ENCODE measurements around the gene XKR7.

XKR7 gene

DNA sequence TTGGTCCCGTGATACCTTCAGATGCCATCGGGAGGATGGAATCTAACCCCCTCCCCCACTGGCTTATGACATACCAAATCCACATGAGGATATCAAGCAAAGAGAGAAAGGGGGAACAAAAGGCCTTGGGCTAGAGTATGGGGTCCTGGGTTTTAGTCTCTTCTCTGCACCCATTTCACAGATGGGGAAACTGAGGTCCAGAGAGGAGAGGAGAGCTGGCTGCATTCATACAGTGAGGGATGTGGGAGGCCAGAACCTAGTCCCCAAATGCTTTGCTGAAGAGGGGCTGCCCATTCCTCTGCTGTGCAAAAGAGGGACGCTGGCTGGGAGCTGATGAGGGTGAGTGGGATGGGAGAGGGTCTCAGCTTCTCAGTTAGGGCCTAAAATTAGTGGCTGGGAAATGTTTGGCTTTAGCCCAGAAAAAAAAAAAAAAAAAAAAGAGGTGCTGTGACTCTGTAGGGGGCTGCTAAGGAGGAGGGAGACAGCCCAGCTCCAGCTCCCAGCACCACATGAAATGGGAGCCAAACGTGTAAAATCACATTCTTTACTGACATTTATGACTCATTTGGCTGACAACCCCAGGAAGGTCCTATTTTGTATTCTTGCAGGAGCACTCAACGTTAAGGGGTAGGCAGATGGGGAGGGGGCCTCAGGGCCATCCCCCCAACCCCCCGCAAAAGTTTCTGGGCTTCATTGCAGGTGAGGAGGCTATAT is 11.9 kb downstream of the XKR7 start:
- DNase-seq (ENCODE audit: low read depth): no peak

DNA sequence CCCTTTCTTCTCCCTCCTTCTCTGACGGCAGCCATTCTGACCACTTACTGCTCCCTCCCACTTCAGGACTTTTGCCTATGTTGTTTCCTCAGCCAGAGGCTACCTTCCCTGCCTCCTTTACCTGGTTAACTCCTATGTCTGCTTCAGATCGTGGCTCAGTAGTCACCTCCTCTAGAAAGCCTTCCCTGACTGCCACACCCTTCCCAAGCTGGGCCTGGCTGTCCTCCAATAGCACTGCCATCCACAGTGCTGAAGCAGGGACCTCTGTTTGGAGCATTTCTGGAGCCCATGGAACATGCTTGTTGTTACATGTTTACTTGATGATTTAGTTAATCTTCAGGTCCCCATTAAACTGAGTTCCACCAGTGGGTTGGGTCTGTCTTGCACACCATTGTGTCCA is 13.8 kb downstream of the XKR7 start:
- DNase-seq (ENCODE audit: low read depth): no peak

- no peak for DNase-seq (ENCODE audit: low read depth)
These were observed 17.1 kb downstream of the XKR7 start for GRCh38 chr20:31984981-31985471.

DNA sequence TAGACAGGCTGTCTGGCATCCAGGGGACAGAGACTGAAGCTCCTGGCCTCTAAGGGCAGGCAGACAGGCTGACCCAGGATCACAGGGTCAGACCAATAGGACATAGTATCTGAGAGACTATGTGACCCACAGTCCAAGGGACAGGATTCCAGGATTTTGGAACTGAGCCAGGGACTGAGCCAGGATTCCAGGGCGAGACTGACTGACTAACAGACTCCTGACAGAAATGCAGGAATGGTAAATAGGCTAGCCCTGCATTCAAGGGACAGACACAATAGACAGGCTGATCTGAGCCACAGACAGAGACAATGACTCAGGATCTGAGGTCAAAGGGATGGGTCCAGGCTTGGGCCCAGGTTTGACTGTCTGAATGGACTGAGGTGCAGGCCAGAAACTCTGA is 19.8 kb downstream of the XKR7 start:
- DNase-seq (ENCODE audit: low read depth): no peak

GRCh38 chr20:31988430-31989015 is 20.6 kb downstream of the XKR7 start:
- no peak for DNase-seq (ENCODE audit: low read depth)

- no peak for DNase-seq (ENCODE audit: low read depth)
These were observed 21.2 kb downstream of the XKR7 start for GRCh38 chr20:31989030-31989645.

DNA sequence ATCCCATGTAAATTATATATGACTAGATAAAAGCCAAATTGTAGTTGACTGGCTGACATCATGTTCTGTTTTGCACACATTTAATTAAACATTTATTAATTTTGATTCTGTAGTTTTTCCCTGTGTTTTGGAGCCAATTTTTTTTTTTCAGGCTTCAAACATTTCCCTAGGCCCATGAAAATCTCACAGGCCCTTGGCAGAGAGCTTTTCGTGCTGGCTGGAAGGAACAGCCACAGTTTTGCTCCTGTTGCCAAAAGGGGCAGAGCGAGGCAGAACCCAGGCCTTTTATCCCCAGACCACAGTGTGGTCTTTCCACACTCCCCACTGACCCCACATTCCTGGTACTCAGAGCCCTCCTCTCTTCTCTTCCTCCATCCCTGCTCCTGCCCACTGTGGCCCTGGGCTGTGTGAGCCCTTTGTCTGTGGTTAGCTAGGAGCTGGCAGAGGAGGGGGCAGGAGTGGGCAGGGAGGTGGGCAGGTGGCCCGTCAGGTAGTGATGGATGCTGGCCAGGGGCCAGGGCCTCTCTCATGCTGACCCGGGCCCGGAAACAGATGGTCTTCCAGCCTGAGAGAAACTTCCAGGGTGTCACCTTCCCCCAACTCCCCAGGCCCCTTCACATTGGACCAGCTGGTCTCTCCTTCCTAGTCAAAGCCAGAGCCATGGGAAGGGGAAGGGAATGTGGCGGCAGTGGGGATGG is 22.8 kb downstream of the XKR7 start:
- no peak for DNase-seq (ENCODE audit: low read depth)

- DNase-seq (ENCODE audit: low read depth): no peak
These were observed 23.4 kb downstream of the XKR7 start for GRCh38 chr20:31991339-31991705.

DNA sequence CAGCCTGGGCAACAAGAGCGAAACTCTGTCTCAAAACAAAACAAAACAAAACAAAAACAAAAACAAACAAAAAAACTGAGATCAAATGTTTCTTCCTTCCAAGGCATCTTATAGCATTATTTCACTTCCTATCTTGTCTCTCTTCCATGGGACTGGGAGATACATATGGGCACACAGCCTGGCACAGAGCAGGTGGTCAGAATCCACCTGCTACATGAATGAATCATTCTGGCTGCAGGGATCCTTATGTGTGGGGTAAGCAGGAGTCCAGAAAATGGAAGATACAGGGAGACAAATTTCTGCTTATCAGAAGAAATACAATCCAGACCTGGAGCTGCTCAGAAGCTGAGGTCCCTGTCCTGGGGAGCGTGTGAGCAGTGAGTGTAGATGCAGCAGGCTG is 24.1 kb downstream of the XKR7 start:
- DNase-seq (ENCODE audit: low read depth): no peak

- DNase-seq (ENCODE audit: low read depth): no peak
These were observed 29.0 kb downstream of the XKR7 start for GRCh38 chr20:31996996-31997395.

DNA sequence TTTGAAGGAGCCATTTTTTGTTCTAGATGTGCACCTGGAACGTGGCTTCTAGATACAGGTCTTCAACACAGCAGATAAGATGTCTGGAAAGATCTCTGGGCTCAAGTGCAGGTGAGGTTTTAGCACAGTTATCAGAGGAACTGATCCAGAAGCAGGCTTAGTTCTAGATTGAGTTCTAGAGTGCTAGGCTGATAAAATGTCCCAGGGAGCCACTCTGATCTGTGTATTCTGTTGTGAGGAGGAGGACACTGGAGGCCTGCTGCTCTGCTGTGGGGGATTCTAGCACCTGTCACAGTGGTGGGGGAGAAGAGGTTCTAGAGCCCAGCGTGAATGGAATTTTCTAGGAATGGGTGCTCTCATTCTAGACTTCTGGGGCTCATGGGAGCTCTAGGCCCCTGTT is 30.3 kb downstream of the XKR7 start:
- DNase-seq (ENCODE audit: low read depth): no peak

DNA sequence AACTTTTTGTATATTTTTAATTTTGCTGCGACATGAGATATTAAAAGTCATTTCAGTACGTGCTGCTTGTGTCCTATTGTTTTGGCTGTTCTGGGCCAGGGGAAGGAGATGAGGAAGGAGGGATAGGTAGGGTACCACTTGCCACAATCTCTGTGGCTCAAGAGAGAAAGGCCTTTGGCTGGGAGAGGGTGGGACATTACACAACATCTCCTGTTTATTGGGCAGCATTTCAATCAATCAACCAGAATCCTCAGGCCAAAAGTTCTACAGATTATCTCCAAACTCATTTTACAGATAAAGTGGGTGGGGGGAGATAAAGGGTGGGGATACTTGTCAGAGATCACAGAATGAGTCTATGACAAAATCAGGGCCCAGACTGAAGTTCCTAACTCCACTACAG is 35.4 kb downstream of the XKR7 start:
- no peak for DNase-seq (ENCODE audit: low read depth)

GRCh38 chr20:32004963-32005362 is 37.0 kb downstream of the XKR7 start:
- no peak for DNase-seq (ENCODE audit: low read depth)

GRCh38 chr20:32006053-32006452 is 38.1 kb downstream of the XKR7 start:
- DNase-seq (ENCODE audit: low read depth): no peak

- no peak for DNase-seq (ENCODE audit: low read depth)
These were observed 39.2 kb downstream of the XKR7 start for GRCh38 chr20:32006841-32007786.

DNA sequence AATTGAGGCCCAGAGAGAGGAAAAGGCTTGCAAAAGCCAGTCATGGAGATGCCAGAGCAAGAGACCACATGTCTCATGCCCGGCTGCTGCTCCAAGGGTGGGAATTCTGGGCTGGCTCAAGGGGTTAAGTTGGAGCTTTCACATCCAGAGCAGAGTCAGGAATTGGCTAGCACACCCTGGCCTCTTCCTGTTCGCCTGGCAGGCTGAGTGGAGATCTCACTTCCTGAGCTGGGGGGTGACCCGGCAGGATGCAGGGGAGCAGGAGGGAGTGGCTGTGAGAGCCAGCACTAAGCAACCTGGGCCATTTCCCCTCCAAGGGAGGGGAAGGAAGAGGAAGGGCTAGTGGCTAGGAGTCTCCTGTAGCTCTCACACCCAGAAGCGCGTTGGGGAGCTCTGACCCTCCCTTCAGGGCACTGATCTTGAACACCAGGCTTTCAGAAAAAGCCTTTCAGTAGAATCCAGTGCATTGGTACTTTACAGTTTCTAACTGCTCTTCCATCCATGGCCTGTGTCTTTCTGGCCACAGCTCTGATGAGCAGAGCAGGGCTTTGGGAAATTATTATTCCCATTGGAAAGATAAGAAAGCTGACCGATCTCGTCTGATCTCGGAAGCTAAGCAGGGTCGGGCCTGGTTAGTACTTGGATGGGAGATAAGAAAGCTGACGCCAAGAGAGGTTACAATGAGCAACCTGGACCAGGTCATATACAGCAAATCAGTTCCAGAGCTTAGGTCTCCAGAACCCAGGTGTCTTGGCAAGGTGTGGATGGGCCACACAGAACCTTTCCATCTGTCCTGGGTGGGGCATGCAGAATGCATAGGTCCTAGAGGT is 40.1 kb downstream of the XKR7 start:
- no peak for DNase-seq (ENCODE audit: low read depth)

- DNase-seq (ENCODE audit: low read depth): no peak
These were observed 41.6 kb downstream of the XKR7 start for GRCh38 chr20:32009564-32009963.

GRCh38 chr20:32010101-32010500 is 42.1 kb downstream of the XKR7 start, which contains the start of gene CCM2L:
Gene CCM2L (plus strand): TSS chr20:32010438. CDS start chr20:32010455, 17 bp downstream.
- no peak for DNase-seq (ENCODE audit: low read depth)

GRCh38 chr20:32010666-32011065 is 42.7 kb downstream of the XKR7 start:
- no peak for DNase-seq (ENCODE audit: low read depth)

DNA sequence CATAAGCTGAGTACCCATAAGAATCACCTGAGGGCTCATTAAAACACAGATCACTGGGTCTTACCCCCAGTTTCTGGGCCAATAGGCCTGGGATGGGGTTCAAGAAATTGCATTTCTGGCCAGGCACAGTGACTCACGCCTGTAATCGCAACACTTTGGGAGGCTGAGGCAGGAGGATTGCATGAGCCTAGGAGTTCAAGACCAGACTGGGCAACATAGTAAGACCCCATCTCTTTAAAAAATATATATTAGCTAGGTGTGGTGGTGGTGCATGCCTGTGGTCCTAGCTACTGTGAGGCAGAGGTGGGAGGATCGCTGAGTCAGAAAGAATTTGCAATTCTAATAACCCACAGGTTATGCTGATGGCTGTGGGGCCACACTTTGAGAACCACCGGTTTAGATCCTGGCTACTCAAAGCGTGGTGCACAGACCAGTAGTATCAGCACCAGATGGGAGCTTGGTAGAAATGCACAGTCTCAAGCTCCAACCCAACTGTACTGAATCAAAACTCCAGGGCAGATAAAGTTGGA is 44.3 kb downstream of the XKR7 start:
- no peak for DNase-seq (ENCODE audit: low read depth)
